RWPE2 (cell line): ENCODE results near the gene GLE1.

Experiments used
- ATAC-seq: fragments of 200-7000 bp; cut with Tn5 transposase; 3 replicates; pipeline ENCODE4 v1.9.1; 2021; ENCODE audit warnings: low read depth
- DNase-seq: peaks from one replicate; pipeline ENCODE4 v3.0.0-alpha.2; 2020; ENCODE audit warnings: low spot score
- H3K27ac ChIP-seq: fragments of 450-650 bp; 2 replicates; pipeline ENCODE4 v1.5.1; 2017; ENCODE audit warnings: mild to moderate bottlenecking; ENCODE audit not compliant: poor library complexity, severe bottlenecking
- H3K27me3 ChIP-seq: fragments of 250-450 bp; sonication (Bioruptor Pico); 2 replicates; pipeline ENCODE4 v1.5.1; 2021; ENCODE audit warnings: mild to moderate bottlenecking, moderate library complexity; ENCODE audit not compliant: insufficient read depth, poor library complexity, severe bottlenecking
- H3K36me3 ChIP-seq: fragments of 250-450 bp; sonication (Bioruptor Pico); 2 replicates; pipeline ENCODE4 v1.5.1; 2020; ENCODE audit warnings: low read depth, mild to moderate bottlenecking, moderate library complexity
- H3K4me1 ChIP-seq: fragments of 250-450 bp; sonication (Bioruptor Pico); 2 replicates; pipeline ENCODE4 v1.5.1; 2021; ENCODE audit warnings: mild to moderate bottlenecking, moderate library complexity; ENCODE audit not compliant: insufficient read depth, poor library complexity, severe bottlenecking
- H3K4me3 ChIP-seq: fragments of 250-450 bp; sonication (Bioruptor Pico); 2 replicates; pipeline ENCODE4 v1.5.1; 2021; ENCODE audit warnings: mild to moderate bottlenecking, moderate library complexity; ENCODE audit not compliant: severe bottlenecking
- H3K9me3 ChIP-seq: fragments of 250-450 bp; sonication (Bioruptor Pico); 2 replicates; pipeline ENCODE4 v1.5.1; 2021; ENCODE audit warnings: mild to moderate bottlenecking, moderate library complexity; ENCODE audit not compliant: severe bottlenecking
- CTCF ChIP-seq: fragments of 450-650 bp; IDR thresholded peaks from one replicate; pipeline ENCODE4 v1.5.1; 2017; ENCODE audit warnings: mild to moderate bottlenecking, moderate library complexity; ENCODE audit not compliant: poor library complexity, severe bottlenecking

GLE1 gene

GRCh38 chr9:128523199-128523925 lies 18.8 kb downstream of the GLE1 start:
- no peak overlapping the region for H3K4me3 ChIP-seq
- ATAC-seq (no peak), DNase-seq (no peak)
- H3K27me3 ChIP-seq, result no peaks in the 10 kb centered on the region
- H3K27ac ChIP-seq, result no peak overlapping the region
- peaks cover 51% of the 10 kb centered on the region for H3K36me3 ChIP-seq
- H3K4me1 ChIP-seq, result no peaks in the 10 kb centered on the region
- TF ChIP-seq CTCF, result no peak
- H3K9me3 ChIP-seq, result no peaks in the 10 kb centered on the region

GRCh38 chr9:128526720-128527119 lies 22.2 kb downstream of the GLE1 start:
- no peaks in the 10 kb centered on the region for H3K27me3 ChIP-seq
- H3K4me3 ChIP-seq, result no peak overlapping the region
- H3K27ac ChIP-seq, result no peak overlapping the region
- no peak for TF ChIP-seq CTCF
- DNase-seq (no peak), ATAC-seq (no peak)
- H3K9me3 ChIP-seq, result no peaks in the 10 kb centered on the region
- no peaks in the 10 kb centered on the region for H3K4me1 ChIP-seq
- peaks cover 45% of the 10 kb centered on the region for H3K36me3 ChIP-seq

- TF ChIP-seq CTCF, result no peak
- no peak for DNase-seq
These were observed 24.1 kb downstream of the GLE1 start for GRCh38 chr9:128528445-128529160.

GRCh38 chr9:128529191-128529590 lies 24.7 kb downstream of the GLE1 start:
- DNase-seq (no peak), ATAC-seq (no peak)
- Histone ChIP-seq H3K27ac (no peak overlapping the region), H3K27me3 (no peaks in the 10 kb centered on the region), H3K9me3 (no peaks in the 10 kb centered on the region), H3K4me1 (no peaks in the 10 kb centered on the region), H3K36me3 (peaks cover 57% of the 10 kb centered on the region), H3K4me3 (no peak overlapping the region)
- no peak for TF ChIP-seq CTCF

More at GRCh38 chr9:128528445-128529160, 24.1 kb downstream of the GLE1 start:
- H3K36me3 ChIP-seq, result peaks cover 51% of the 10 kb centered on the region
- ATAC-seq, result peak; percentile 50; the same call in 1 of the 3 replicates
- H3K4me1 ChIP-seq, result no peaks in the 10 kb centered on the region
- H3K9me3 ChIP-seq, result no peaks in the 10 kb centered on the region
- H3K27ac ChIP-seq, result no peak overlapping the region
- no peaks in the 10 kb centered on the region for H3K27me3 ChIP-seq
- H3K4me3 ChIP-seq, result no peak overlapping the region

GRCh38 chr9:128532581-128532980 lies 28.1 kb downstream of the GLE1 start:
- ATAC-seq, result no peak
- Histone ChIP-seq H3K4me3 (no peak overlapping the region), H3K9me3 (no peaks in the 10 kb centered on the region), H3K27ac (no peak overlapping the region), H3K4me1 (no peaks in the 10 kb centered on the region), H3K36me3 (peaks cover 63% of the 10 kb centered on the region), H3K27me3 (no peaks in the 10 kb centered on the region)
- DNase-seq, result no peak
- TF ChIP-seq CTCF, result no peak
